ENCODE results near the gene TMEM106B. TPM values are rescaled to one million over a fixed set of nuclear protein-coding genes. Genes with fewer than 3 reads are reported as not detected.

TMEM106B gene
- total and polyA plus RNA-seq, 2 of the 8 experiments (the other 6 are each of a cell fraction or from before 2014, with no cell fraction given) = 16.0 to 29.1 TPM

GRCh38 chr7:12229046-12229445, 18.0 kb downstream of the TMEM106B start:
- Histone ChIP-seq H3K9ac (replicated peaks in 1 of 4; ENCODE audit: extremely low read depth in 1 of 4, low read depth in 3 of 4, low read length in 3 of 4) (no peak overlapping the region), H3K36me3 (ENCODE audit: control insufficient read depth in 2 of 4, insufficient read depth in 4 of 4, low read length in 3 of 4) (peaks cover 0 to 44% (median 4%) of the 10 kb centered on the region in 4 experiments; a peak in 6 of 8 replicates), H3K4ac (replicated peaks; ENCODE audit: insufficient read length, low read depth, low read length) (no peak overlapping the region), H3K79me1 (ENCODE audit: low read depth, low read length) (no peaks in the 10 kb centered on the region), H3K9me3 (ENCODE audit: insufficient read depth in 2 of 2, low read depth in 1 of 2, low read length in 1 of 2) (no peaks in the 10 kb centered on the region), H3K27ac (ENCODE audit: low read depth, low read length) (no peak overlapping the region), H2AK5ac (ENCODE audit: low read depth, low read length) (no peak overlapping the region), H3K14ac (ENCODE audit: insufficient read length) (no peak overlapping the region), H2BK5ac (ENCODE audit: low read depth, low read length) (no peak overlapping the region), H2BK20ac (ENCODE audit: low read length) (no peak overlapping the region), H4K20me1 (replicated peaks in 1 of 2; ENCODE audit: control insufficient read depth in 1 of 2, insufficient read depth in 2 of 2, low read length in 2 of 2) (peaks cover 0 to under 1% of the 10 kb centered on the region in 2 experiments), H3K4me2 (ENCODE audit: insufficient read depth in 1 of 2, low read depth in 2 of 2, low read length in 2 of 2) (no peak overlapping the region), H3K79me2 (ENCODE audit: control insufficient read depth in 1 of 2, insufficient read depth in 2 of 2, low read length in 2 of 2) (no peaks in the 10 kb centered on the region), H4K8ac (ENCODE audit: extremely low read depth, insufficient read depth, low read length) (no peak overlapping the region), H2BK12ac (ENCODE audit: low read depth, low read length) (no peak overlapping the region), H4K5ac (ENCODE audit: insufficient read length, low read depth, low read length) (no peak overlapping the region), H3K4me1 (replicated peaks in 1 of 4; ENCODE audit: control insufficient read depth in 3 of 4, insufficient read depth in 4 of 4, low read length in 3 of 4) (no peaks in the 10 kb centered on the region), H4K91ac (replicated peaks; ENCODE audit: insufficient read length, low read length) (no peak overlapping the region), H2BK120ac (replicated peaks; ENCODE audit: low read depth, low read length) (no peak overlapping the region), H3K23ac (ENCODE audit: insufficient read length) (no peak overlapping the region), H3K23me2 (ENCODE audit: low read depth, low read length) (no peaks in the 10 kb centered on the region), H2BK15ac (ENCODE audit: low read length) (no peak overlapping the region), H3K18ac (ENCODE audit: extremely low read depth, low read length) (no peak overlapping the region), H3K27me3 (replicated peaks in 1 of 4; ENCODE audit: control insufficient read depth in 3 of 4, extremely low read depth in 1 of 4, insufficient read depth in 3 of 4, low read length in 3 of 4) (no peaks in the 10 kb centered on the region), H3K56ac (replicated peaks; ENCODE audit: insufficient read length, low read depth, low read length) (no peak overlapping the region), H3K4me3 (ENCODE audit: extremely low read depth in 1 of 4, insufficient read depth in 2 of 4, low read depth in 3 of 4, low read length in 4 of 4) (no peak overlapping the region), H2AFZ (ENCODE audit: low read length) (no peak overlapping the region)
- no peak for DNase-seq (ENCODE audit: low read depth in 1 of 2, low spot score in 2 of 2)
- POLR2A ChIA-PET (ENCODE audit: partially characterized antibody) = interaction anchor here (1.2 kb wide), 1 partner anchor 12 kb away, joined by 3 read pairs; no protein-coding TSS in a partner anchor
- CTCF ChIA-PET (ENCODE audit: partially characterized antibody) = interaction anchor here (1.1 to 2.0 kb wide), 5 partner anchors 10 to 160 kb away, joined by 3 to 6 read pairs (median 4); partner anchors contain the start of gene TMEM106B
- FAIRE-seq = no peak
- no peak for TF ChIP-seq GABPA (IDR thresholded peaks at IDR 0.05; ENCODE audit: borderline replicate concordance, insufficient read depth, low read length)
- no peak for TF ChIP-seq TAF1 (IDR thresholded peaks at IDR 0.05; ENCODE audit: low read depth, low read length)
- TF ChIP-seq EZH2 (IDR thresholded peaks at IDR 0.05; ENCODE audit: low read depth, low read length, severe bottlenecking) = no peak
- TF ChIP-seq CHD2 (IDR thresholded peaks at IDR 0.05; ENCODE audit: low read length) = no peak

Data from H1 (cell line).